Activated CD4-positive, alpha-beta T cell treated with anti-CD3 and anti-CD28 coated beads, Interleukin-10, Interleukin-2, amounts not matched to agents 100 ng/mL and 50 ng/mL, durations not matched to agents 16 hours and 8 hours (primary cell): ENCODE measurements around the gene ACTL9.
A peak's percentile ranks its signal among the peaks of the same experiment; 100 is the strongest.
"Not testable (repeated sequence)": the region's sequence is repeated elsewhere in the genome, so short reads cannot be mapped to it uniquely, and the experiment has no call there.

Source experiments
- DNase-seq: peaks from one replicate; pipeline ENCODE4 v3.0.0-alpha.2; 2020

The ACTL9 gene, protein sequence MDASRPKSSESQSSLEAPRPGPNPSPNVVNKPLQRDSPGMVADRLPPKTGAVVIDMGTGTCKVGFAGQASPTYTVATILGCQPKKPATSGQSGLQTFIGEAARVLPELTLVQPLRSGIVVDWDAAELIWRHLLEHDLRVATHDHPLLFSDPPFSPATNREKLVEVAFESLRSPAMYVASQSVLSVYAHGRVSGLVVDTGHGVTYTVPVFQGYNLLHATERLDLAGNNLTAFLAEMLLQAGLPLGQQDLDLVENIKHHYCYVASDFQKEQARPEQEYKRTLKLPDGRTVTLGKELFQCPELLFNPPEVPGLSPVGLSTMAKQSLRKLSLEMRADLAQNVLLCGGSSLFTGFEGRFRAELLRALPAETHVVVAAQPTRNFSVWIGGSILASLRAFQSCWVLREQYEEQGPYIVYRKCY

DNA sequence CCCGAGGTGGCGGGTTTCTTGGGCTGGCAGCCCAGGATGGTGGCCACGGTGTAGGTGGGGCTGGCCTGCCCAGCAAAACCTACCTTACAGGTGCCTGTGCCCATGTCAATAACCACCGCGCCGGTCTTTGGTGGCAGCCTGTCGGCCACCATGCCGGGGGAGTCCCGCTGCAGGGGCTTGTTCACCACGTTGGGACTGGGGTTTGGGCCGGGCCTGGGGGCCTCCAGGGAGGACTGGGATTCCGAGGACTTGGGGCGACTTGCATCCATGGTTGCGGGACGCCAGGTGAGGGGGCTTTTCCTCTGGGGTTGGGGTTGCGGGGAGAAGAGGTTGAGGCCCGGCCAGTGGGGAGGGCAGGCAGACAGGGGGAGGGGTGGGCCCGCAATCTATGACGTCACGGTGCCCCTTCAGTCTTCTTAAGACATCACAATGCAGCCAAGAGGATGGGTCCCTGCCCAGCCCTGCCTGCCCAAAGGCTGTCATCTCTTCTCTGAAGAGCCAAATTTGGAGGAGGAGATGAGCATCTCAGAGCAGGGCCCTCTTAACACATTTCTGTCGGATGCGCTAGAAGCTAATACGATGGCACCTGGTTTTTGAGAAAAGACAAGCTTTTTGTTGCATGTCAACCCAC is at the start of gene ACTL9:
TSS of gene ACTL9 (minus strand) at position 363 of the 631 bp plus-strand sequence. CDS start at position 269, 94 bp downstream.
- no peak for DNase-seq

DNA sequence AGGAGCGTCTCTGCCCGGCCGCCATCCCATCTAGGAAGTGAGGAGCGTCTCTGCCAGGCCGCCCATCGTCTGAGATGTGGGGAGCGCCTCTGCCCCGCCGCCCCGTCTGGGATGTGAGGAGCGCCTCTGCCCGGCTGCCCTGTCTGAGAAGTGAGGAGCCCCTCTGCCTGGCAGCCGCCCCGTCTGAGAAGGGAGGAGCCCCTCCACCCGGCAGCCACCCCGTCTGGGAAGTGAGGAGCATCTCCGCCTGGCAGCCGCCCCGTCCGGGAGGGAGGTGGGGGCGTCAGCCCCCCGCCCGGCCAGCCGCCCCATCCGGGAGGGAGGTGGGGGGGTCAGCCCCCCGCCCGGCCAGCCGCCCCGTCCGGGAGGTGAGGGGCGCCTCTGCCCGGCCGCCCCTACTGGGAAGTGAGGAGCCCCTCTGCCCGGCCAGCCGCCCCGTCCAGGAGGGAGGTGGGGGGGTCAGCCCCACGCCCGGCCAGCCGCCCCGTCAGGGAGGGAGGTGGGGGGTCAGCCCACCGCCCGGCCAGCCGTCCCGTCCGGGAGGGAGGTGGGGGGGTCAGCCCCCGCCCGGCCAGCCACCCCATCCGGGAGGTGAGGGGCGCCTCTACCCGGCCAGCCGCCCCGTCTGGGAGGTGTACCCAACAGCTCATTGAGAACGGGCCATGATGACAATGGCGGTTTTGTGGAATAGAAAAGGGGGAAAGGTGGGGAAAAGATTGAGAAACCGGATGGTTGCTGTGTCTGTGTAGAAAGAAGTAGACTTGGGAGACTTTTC is 40.9 kb upstream of the ACTL9 start:
- DNase-seq = not testable (repeated sequence)

DNA sequence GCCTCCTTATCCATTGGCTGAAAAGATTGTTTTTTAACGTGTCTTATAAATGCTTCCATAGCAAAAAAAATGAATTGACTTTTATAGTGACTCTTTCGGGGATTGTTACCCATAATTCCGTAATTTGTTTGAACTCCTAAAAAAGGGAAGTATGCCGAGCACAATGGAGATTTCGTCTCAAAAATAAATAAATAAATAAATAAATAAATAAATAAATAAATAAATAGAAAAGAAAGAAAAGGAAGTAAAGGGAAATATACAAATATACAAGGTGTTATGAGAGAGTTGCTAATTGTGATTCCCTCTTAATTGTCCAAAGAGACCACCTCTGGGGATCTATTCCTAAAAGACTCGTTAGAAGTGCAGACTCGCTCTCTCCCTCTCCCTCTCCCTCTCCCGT is 39.8 kb upstream of the ACTL9 start:
- no peak for DNase-seq

DNA sequence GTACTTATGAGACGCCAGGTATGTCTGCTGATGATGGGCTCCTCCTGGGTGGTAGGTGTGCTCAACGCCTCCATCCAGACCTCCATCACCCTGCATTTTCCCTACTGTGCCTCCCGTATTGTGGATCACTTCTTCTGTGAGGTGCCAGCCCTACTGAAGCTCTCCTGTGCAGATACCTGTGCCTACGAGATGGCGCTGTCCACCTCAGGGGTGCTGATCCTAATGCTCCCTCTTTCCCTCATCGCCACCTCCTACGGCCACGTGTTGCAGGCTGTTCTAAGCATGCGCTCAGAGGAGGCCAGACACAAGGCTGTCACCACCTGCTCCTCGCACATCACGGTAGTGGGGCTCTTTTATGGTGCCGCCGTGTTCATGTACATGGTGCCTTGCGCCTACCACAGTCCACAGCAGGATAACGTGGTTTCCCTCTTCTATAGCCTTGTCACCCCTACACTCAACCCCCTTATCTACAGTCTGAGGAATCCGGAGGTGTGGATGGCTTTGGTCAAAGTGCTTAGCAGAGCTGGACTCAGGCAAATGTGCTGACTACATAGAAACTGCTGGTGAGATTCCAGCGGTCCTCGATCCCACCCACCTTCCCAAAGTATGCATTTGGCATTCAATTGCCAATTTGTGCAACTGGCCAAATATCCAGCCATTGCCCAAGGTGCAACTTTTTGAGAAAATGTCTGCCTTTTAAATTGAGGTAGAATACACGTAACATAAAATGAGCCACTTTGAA is 33.0 kb upstream of the ACTL9 start:
- no peak for DNase-seq

DNA sequence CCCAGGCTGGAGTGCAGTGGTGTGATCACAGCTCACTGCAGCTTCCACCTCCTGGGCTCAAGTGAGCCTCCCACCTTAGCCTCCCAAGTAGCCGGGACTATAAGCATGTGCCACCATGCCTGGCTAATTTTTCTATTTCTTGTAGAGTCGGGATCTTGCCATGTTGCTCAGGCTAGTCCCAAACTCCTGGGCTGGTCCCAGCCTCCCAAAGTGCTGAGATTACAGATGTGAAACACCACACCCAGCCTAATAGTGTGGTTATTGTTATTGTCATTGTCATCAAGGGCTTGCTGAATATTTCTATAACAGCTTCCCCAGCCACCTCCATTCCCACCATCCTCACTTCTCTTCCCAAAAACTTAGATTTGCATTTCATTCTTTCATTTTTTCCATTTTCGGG is 25.7 kb upstream of the ACTL9 start:
- no peak for DNase-seq

DNA sequence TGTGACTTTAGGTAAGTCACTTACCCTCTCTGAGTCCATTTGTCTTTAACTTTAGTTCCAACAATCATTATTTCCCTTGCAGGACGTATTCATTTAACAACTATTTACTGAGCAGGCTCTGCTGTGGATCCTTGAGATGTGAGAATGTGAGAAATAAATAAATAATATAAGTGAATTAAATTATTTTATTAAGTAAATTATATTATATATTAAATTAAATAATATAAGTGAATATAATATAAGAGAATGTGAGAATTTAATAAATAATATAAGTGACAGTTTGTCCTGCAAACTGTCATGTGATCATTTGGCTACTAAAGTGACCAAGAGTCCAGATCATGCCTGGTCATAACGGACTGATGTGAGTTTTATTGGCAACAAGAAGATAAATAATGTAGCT is 23.4 kb upstream of the ACTL9 start:
- no peak for DNase-seq

DNA sequence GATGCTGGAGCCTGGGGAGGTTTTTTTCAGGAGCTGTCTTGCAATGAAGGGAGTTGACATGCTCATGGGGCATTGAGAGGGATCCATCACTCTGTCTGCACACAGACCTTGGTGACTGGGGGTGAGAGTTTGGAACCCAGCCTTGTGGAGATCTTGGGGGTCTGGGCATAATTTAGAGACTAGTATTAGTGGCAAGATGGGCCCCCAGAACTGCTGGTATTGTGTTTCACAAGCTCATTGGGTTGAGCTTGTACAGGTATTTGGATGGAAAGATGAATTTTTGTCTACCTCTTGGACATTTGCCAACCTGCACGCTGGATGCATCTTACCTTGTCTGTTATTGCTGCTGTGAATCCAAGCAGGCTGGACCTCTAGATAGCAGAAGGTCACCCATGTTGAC is 22.7 kb upstream of the ACTL9 start, which contains the start of gene OR2Z1:
TSS of gene OR2Z1 (plus strand) at position 301 of the 400 bp plus-strand sequence. CDS start 9,395 bp downstream, outside the sequence.
- no peak for DNase-seq

DNA sequence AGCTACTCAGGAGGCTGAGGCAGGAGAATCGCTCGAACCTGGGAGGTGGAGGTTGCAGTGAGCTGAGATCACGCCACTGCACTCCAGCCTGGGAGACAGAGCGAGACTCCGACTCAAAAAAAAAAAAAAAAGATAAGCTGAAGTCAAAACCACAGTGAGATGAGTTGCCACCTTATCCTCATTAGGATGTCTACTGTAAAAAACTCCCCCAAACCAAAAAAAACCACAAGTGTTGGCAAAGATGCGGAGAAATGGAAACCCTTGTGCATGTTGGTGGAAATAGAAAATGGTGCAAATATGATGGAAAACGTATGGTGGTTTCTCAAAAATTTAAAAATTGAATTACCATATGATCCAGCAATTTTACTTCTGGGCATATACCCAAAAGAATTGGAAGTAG is 11.7 kb upstream of the ACTL9 start:
- not testable (repeated sequence) for DNase-seq

DNA sequence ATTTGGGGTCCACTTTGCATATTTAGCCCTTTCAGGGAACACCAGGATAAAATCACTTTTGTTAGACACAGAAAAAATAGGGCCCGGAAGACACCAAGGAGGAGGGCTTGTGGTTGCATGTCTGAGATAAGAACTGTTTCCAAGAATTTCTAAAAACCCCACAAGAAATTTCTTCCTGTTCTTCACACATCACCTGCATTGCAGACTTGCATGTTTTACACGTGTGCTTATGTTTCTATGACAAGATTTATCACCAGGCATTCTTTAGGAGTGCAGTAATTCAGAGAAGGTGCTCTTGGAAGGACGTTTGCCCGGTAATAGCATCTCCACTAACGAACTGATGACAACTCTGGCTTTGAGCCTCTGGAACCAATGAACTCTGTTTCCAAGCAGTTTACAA is 7.1 kb upstream of the ACTL9 start:
- DNase-seq = peak; percentile 26

DNA sequence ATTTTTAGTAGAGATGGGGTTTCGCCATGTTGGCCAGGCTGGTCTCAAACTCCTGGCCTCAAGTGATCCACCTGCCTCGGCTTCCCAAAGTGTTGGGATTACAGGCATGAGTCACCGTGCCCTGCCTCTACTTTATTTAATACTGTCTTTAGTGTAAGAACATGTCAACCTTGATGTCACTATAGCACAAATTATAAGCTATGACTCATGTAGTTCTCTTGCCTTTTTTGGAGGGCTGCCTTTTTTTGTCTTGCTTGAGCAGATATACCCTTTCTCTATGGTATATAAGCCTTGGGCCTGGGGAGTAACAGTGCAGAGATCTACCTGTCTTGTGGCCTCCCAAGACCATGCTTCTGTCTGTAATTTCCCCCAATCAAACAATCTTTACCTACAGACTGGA is 6.7 kb upstream of the ACTL9 start:
- DNase-seq = not testable (repeated sequence)

DNA sequence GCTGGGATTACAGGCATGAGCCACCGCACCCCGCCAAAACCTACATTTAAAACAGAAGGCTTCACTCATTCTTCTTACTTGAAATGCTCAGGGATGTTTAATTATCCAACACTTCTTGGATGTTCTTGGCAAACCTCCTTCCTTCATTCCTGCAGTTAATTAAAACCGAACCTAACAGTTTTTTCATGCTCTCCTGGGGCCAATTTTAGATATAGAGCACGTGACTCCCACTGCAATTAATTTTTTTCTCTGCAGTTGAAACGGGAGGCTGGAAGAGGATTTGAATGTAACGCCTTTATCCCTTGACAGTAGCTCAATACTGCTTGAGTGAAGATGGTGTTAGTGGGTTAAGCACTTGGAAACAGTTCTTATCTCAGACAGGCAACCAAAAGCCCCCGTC is 4.6 kb upstream of the ACTL9 start:
- no peak for DNase-seq

DNA sequence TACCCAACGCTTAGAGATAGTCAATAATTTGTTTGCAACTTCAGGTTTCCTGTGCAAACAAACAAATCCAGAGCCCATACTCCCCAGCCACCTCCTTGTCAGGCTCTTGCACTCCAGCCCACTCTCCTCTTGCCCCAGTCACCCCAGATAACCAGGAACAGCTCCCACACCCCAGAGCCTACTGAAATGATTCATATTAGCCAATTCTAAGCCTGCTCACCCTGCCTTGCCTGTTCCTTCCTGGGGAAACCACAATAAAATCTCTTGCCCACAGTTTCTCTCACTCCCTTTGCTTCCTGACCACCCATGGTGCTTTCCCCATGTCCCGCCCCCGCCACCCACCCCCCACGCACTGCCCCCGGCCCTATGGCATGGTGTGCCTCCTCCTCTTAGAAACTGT is 3.8 kb upstream of the ACTL9 start:
- DNase-seq = peak; percentile 76

DNA sequence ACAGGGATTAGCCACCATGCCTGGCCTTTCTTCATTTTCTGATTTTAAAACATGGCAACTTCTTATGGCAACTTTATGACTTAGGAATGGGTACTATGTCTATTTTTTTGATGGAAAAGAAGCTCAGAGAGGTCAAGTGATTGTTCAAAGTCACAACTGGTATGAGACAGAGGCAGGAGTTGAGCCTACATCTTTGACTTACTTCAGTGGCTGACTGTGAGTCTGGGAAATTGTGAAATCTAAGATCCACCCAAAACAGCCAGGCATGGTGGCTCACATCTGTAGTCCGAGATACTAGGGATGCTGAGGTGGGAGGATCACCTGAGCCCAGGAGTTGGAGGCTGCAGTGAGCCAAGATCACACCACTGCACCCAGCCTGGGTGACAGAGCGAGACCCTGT is 2.4 kb upstream of the ACTL9 start:
- no peak for DNase-seq

DNA sequence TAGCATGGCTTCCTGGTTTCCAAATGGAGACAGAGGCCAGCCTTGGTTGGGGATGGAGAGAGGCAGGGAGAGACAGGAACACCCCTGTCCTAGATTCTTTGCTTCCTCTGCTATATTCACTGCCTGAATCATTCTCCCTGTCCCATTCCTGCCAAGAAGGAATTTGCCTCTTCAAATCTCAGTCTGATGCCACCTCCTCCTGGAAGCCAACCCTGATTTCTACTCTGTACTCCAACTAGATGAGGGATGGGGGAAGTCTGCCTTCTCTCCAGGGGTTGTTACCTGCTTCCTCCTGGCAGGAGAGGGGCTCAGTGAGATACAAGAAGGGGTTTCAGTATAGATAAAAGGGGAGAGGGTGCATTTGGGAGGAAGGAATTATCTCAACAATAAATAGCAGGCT is 1.3 kb upstream of the ACTL9 start:
- DNase-seq = no peak

DNA sequence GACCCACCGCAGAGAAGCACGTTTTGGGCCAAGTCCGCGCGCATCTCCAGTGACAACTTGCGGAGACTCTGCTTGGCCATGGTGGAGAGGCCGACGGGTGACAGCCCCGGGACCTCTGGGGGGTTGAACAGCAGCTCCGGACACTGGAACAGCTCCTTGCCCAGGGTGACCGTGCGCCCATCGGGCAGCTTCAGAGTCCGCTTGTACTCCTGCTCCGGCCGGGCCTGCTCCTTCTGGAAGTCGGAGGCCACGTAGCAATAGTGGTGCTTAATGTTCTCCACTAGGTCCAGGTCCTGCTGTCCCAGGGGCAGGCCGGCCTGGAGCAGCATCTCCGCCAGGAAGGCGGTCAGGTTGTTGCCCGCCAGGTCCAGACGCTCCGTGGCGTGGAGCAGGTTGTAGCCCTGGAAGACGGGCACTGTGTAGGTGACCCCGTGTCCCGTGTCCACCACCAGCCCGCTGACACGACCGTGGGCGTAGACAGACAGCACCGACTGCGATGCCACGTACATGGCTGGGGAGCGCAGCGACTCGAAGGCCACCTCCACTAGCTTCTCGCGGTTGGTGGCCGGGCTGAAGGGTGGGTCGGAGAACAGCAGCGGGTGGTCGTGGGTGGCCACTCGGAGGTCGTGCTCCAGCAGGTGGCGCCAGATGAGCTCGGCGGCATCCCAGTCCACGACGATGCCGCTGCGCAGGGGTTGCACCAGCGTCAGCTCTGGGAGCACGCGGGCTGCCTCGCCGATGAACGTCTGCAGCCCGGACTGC is 743 bp downstream of the ACTL9 start:
- no peak for DNase-seq

DNA sequence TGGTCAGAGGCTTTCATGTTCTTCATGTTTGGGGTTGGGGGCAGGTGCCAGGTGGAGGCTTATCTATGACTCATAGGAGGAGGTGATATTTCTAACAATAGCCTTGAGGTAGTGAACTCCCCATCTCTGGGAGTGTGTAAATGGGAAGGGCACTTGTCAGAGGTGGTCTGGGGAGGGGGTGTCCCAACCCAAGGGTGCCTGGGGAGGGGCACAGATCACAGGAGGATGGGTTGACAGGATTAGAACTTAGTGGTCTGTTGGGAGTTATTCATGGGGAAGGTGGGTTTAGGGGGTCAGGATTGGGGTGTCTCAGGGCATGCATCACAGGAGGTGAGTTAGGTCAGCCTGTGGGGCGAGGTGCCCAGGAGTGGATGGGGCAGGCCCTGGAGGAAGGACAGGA is 1.6 kb downstream of the ACTL9 start:
- no peak for DNase-seq

DNA sequence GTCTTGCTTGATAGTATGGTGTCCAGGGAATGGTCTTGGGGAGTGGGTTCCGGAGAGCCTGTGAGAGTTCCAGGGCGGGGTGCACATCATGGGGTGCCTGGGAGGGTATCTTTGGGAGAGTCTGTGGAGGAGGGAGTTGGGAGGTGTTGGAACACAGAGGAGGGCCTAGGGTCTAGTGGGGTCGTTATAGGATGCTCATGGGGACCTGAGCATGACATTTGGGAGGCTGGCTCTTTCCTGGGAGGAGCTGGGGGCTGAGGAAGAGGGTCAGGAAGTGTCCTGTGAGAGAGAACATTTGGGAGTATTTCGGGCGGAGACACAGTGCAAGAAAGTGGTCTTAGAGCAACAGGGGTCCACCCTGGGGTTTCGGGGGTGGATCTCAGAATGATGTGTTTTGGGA is 2.7 kb downstream of the ACTL9 start:
- no peak for DNase-seq

DNA sequence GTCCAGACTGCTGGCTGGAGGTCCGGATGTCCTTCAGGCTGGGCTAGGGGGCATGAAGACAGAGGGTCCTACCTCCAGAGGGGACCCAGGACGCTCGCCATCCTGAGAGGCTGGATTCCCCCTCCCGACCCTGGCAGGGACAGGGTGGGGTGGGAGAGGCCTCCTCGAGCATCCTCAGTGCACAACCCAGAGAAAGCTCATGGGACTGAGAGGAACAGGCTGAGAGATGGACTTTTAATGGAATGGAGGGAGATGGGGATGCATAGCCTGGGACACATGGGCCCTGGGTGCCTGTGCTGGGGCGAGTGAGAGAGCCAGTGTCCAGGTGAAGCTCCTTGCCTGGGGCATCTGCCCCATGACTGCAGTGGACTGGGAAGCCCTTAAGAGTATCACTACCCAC is 3.1 kb downstream of the ACTL9 start:
- DNase-seq = no peak

DNA sequence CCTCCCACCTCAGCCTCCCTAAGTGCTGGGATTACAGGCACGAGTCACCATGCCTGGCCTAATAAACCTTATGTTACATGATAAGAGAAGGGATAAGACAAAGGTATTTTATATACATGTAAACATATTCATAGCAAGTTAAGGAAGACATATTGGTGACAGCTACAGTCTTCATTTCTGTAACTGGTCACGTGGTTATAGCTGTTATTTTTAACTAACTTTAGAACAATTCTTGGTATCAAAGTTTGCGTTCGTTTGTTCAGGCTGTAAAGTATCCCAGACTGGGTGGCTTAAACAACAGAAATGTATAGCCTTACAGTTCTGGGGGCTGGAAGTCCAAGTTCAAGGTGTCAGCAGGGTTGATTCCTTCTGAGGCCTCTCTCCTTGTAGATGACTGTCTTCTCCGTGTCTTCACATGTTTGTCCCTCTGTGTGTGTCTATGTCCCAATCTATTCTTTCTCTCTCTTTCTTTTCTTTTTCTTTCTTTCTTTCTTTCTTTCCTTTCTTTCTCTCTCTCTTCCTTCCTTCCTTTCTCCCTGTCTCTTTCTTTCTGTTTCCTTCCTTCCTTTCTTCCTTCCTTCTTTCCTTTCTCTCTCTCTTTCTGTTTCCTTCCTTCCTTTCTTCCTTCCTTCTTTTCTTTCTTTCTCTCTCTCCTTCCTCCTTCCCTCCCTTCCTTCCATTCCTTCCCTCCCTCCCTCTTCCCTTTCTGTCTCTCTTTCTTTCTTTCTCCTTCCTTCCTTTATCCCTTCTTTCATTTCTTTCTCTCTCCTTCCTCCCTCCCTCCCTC is 7.6 kb downstream of the ACTL9 start:
- no peak for DNase-seq

DNA sequence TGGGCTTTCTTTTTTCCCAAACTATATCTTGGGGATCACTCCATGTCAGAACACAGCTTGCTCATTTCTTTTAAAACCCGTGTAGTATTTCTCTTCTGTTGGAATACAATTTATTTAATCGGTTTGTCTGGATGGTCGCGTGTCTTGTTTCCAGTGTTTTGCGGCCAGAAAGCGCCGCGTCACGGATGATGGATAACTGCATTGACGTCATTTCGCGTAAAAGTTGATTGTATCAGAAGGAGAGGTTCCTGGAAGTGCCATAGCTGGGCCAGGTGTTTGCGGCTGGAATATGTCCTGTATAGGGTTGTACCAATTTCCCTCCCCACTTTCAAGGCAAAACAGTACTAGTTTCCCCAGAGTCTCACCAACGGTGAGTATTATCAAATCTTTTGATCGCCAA is 9.7 kb downstream of the ACTL9 start:
- DNase-seq = no peak

DNA sequence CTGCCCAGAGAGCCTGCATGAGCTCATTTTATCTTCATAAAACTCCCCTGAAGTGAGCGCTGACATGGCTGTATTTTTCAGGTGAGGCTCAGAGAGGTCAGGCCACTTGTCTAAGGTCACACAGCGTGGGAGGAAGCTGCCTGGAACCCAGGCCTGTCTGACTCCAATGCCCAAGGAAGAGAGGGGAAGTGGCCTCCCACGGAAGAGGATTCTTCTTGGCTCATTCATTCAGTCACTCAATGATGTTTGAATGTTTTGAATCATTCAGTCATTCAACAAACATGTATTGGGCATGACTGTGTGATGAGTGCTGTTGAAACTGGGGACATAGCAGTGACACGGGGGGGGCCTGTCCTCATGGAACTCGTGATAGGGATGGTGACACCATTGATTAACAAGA is 12.0 kb downstream of the ACTL9 start:
- no peak for DNase-seq
